GM21367 (cell line): ENCODE measurements around the gene DMD.
"Not testable (repeated sequence)": the region's sequence is repeated elsewhere in the genome, so short reads cannot be mapped to it uniquely, and the experiment has no call there.

ENCODE experiments used
- ATAC-seq: cut with Tn5 transposase; IDR thresholded peaks from one replicate; pipeline ENCODE4 v1.9.1; 2021; ENCODE audit not compliant: unreplicated experiment

Gene DMD

GRCh38 chrX:33156152-33156726 lies 55.1 kb downstream of the DMD start:
- no peak for ATAC-seq

DNA sequence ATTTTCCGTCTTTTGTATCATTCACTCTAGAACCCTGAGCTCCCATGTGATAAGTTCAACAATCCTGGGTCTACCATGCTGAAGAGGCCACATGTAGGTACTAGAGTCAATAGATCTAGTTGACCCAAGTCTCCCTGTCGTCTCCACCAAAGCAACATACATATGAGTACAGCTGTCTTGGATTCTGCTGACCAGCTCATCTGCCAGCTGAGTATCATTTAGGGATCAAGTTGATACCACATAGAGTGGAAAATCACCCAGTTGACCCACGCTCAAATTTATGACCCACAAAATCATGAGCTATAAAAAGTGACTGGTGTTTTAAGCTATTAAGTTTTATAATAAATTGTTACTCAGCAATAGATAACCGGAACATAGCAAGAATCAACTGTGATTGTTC lies 61.8 kb downstream of the DMD start:
- ATAC-seq, result no peak

DNA sequence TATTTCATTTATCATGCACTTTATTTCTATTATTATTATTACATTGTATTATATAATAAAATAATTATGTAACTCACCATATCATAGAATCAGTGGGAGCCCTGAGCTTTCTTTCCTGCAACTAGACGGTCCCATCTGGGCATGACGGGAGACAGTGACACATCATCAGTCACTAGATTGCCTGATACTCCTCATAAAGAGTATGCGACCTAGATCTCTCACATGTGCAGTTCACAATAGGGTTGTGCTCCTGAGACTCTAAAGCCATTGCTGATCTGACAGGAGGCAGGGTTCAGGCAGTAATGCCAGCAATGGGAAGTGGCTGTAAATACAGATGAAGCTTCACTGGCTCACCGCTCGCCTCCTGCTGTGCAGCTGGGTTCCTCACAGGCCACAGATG lies 62.3 kb downstream of the DMD start:
- ATAC-seq, result no peak

DNA sequence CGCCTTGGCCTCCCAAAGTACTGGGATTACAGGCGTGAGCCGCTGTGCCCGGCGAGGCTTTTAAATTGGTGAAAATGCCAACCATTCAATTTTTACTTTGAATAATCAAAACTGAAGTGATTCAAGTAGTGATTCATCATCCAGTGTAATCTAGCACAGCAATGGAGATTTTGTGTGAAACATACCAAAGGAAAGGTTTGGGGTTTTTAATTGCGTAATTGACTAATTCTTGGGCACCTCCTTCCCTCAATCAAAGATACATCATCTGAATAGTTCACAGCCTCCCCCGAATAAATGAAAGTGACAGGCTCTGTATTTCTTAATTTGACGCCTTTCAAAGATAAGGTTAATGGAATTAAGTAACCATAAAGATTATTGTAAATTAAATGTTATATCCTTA lies 69.0 kb downstream of the DMD start:
- no peak for ATAC-seq

GRCh38 chrX:33138677-33139249 lies 72.6 kb downstream of the DMD start:
- no peak for ATAC-seq

DNA sequence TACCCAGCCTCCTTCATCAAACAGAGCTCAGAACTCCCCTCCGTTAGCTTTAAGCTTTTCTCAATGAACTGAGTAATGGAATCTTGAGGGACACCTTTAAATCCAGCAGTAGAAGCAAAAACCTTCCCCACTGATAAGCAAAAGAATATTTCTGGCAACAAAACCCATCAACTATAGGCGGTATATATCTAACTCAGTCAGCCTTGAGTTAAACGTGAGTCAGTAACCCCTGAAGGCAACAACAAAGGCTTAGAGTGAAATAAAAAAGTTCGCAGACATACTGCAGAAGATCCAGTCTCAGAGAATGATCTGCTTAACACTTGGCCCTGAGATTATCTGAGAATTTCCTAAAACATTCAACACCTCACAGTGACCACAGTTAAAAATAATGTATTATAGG lies 77.2 kb downstream of the DMD start:
- ATAC-seq, result no peak

DNA sequence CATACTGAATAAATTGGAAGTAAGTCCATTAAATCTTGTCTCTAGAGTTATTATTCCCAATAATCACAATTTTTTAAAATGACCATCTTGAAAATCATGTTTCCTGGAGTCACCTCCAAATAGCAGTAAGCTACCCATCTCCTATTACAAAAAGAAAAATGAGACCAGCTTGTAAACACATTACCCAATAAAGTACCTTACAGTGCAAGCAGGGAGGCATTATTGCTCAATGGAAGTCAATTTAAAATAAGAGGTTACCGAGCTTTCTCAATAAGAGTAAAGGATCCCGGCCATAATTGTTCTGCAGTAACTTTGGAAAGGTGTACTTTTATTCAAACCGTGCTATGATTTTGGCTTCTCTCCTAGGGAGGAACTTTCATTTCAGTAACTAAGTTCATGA lies 78.0 kb downstream of the DMD start:
- ATAC-seq, result no peak

DNA sequence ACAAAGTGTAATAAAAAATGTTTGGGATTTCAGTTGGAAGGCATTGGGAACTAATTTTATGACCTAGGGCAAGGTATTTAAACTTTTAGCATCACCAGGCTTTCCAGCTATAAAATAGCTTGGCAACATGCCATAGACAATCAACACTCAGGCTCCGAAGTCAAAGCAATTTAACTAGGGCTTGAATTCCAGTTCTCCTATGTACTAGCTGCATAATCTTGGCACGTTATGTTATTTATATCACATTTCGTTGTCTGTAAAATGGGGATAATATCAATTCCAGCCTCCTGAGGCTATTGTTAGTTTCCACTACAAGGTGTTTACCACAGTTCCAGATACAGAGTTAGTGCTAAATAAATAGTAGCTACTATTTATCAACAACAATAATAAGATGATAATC lies 78.8 kb downstream of the DMD start:
- ATAC-seq, result no peak

- ATAC-seq, result no peak
Measured at GRCh38 chrX:33129607-33130006, 81.7 kb downstream of the DMD start.

- ATAC-seq, result no peak
Measured at GRCh38 chrX:33128048-33128805, 83.1 kb downstream of the DMD start.

DNA sequence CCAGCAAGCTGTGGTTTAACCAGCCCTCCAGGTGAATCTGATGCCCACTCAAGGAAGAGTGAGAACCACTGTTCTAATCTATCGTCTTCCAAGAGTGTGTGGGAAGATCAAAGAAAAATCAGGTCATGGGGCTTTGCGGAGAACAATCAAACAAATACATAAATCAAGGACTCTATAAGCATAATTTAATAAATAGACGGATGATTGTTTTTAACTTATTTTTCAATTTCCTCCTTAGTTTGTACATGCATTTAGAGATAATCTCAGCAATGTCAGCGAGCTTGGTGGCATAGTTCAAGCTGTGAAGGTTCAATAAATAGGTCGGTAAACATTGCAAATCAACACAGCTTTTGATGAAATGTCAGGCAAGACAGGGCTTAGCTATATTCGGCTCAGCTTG lies 84.9 kb downstream of the DMD start:
- no peak for ATAC-seq

DNA sequence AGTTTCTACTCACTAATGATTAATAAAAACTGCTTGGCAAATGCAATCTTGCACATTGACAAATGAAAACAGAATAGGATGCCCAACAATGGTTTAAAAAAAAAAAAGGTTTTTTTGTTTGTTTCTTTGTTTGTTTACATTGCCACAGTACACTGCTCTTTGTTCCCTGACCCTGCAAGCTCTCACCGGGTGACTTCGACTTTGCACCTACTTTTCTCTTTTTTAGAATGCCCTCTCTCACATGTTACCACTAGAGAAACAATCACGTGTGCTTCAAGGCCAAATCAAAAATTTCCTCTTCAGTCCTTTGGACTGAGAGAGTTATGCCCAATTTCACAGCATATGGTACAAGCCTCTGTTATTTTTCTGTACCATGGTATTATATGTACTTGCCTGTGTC lies 101.5 kb downstream of the DMD start:
- no peak for ATAC-seq

- ATAC-seq, result no peak
Measured at GRCh38 chrX:33106737-33107136, 104.6 kb downstream of the DMD start.

- no peak for ATAC-seq
Measured at GRCh38 chrX:33095079-33095478, 116.3 kb downstream of the DMD start.

- ATAC-seq, result no peak
Measured at GRCh38 chrX:33087411-33087810, 123.9 kb downstream of the DMD start.

DNA sequence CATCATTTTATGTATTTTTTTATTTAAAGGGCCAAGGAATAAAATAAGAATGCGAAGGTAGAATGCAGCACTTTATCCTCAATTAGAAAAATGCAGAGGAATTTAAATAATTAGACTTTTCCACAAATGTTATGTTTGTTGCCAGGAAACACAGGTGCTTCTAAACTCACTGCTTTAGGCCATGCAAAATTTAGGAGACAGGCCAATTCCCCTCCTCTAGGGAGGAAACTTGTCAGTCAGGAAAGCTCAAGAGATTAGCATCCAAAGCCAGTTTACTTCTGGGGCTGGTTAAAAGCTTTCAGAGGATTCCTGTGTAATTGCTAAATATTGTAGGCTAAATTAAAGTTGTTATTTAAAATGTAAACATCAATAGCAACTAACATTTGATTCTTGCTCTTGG lies 124.5 kb downstream of the DMD start:
- ATAC-seq, result no peak

- no peak for ATAC-seq
Measured at GRCh38 chrX:33082371-33082770, 129.0 kb downstream of the DMD start.

DNA sequence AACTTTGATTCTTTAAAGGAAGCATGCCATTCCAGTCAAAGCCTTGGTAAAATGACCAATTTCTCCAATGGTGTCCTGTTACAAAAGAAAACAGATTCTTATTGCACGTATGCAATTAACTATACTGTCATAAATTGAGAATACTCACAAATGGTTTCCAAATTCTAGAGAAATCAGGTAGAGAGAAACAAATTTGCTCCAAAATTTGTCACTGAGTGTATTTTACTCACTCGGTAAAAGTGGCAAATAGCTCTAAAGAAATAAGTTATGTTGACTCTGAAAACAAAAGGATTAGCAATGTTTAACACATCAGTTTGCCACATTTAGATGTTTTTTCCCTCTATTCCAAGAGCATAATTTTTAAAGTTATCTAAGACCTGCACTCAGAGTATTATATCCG lies 133.1 kb downstream of the DMD start:
- ATAC-seq, result no peak

DNA sequence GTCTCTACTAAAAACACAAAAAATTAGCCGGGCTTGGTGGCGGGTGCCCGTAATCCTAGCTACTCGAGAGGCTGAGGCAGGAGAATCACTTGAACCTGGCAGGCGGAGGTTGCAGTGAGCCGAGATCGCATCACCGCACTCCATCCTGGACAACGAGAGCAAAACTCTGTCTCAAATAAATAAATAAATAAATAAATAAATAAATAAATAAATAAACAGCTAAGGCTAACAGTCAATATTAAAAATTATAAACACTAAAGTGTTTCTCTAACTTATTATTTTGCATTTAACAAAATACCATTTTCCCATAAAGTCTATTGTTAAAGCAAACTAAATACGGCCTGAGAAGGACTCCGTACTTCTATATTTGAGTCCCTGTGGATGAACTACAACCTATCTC lies 137.7 kb downstream of the DMD start:
- ATAC-seq, result not testable (repeated sequence)

DNA sequence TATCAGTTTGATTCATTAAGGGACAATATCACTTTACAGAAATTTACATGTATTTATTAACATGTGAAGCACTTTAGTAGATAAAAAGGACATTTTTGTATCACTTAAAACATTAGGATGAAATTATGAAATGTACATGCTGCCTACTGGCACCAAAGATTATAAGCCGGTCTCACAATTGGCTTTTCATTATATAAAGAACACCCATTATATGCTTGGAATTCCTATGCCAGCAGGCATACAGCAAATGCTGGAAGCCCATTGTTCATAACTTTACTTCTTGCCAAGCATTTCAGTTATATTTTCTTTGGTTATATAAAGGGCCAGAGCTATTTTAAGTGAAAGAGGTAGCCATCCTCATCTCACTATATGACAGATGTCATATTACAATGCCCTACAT lies 145.9 kb downstream of the DMD start:
- no peak for ATAC-seq

DNA sequence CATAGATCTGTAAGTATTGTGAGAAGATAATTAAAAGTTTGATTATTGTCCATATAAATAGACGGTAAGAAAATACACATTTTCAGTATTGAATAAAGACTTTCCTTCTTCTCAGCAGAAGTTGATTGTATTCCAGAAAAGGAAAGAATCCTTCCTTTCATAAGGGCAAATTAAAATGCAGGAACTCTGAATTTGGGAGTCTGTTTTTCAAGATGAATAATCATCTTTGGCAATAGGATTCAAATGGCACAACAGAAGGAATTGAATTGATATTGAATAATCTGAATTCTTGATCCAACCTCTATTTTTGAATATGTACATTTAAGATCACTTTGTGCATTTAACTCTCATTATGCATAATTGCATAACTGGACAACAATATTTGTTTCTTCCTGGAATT lies 149.3 kb downstream of the DMD start:
- ATAC-seq, result no peak

- no peak for ATAC-seq
Measured at GRCh38 chrX:33053001-33053400, 158.3 kb downstream of the DMD start.

GRCh38 chrX:33045882-33046281 lies 165.5 kb downstream of the DMD start:
- no peak for ATAC-seq
